Adrenal gland (tissue), 12 donors: Measurements from ENCODE around the gene MAGI1. TPM values are rescaled to one million over a fixed set of nuclear protein-coding genes. Genes with fewer than 3 reads are reported as not detected.

Experiments used
- DNase-seq, 7 donors: peaks; one replicate each; pipeline ENCODE4 v3.0.0-alpha.2; 2019 to 2020
- H3K27ac ChIP-seq, 5 donors: fragments of 200-600 bp; sonication (generic) in 4 of 5; 1 replicate in 3 of 5; 2 replicates in 2 of 5; pipeline versions ENCODE4 v1.5.1 to v1.8.0; 2016 to 2020; ENCODE audit warnings: mild to moderate bottlenecking in 1 of 5
- H3K27me3 ChIP-seq: fragments of 200-600 bp; 2 replicates; pipeline ENCODE4 v1.8.0; 2021
- H3K36me3 ChIP-seq, 2 donors: fragments of 200-600 bp; replicated peaks in 1 of 2; 1 replicate in 1 of 2; 2 replicates in 1 of 2; pipeline versions ENCODE4 v1.5.1 to v1.8.0; 2018 to 2022
- H3K4me1 ChIP-seq, 2 donors: fragments of 200-600 bp; replicated peaks in 1 of 2; 1 replicate in 1 of 2; 2 replicates in 1 of 2; pipeline versions ENCODE4 v1.5.1 to v1.8.0; 2018 to 2021
- H3K4me3 ChIP-seq, 4 donors: fragments of 200-600 bp; sonication (generic) in 3 of 4; one replicate each; pipeline ENCODE4 v1.5.1; 2016 to 2018
- H3K9me3 ChIP-seq, 3 donors: fragments of 200-600 bp; sonication (generic) in 1 of 3; replicated peaks in 1 of 3; 1 replicate in 2 of 3; 2 replicates in 1 of 3; pipeline versions ENCODE4 v1.5.1 to v1.8.0; 2016 to 2021
- CTCF ChIP-seq, 6 experiments: fragments of 450-650 bp in 4 of 6; fragments of 200-600 bp in 2 of 6; sonication (generic) in 1 of 6; IDR thresholded peaks; 1 replicate in 5 of 6; 2 replicates in 1 of 6; pipeline versions ENCODE4 v1.5.1 to v1.8.0; 2016 to 2021; ENCODE audit warnings: antibody characterized with exemption in 6 of 6, mild to moderate bottlenecking in 2 of 6, moderate library complexity in 1 of 6
- POLR2A ChIP-seq, 2 donors: fragments of 450-650 bp; IDR thresholded peaks; one replicate each; pipeline ENCODE4 v1.6.1; 2017; ENCODE audit warnings: antibody characterized with exemption in 2 of 2, mild to moderate bottlenecking in 2 of 2, moderate library complexity in 1 of 2
- WGBS, 4 donors: extraction: QIAGEN DNeasy Blood & Tissue Kit in 2 of 4; methylation state at CpG; one replicate each; pipeline versions ENCODE4 v1.1.5 to v1.1.7; 2013 to 2017; 5-methylcytosine and 5-hydroxymethylcytosine counted together
- intact Hi-C, 2 donors: fragments of 100-400 bp; cut with DNase I; formaldehyde crosslinking; loops; one replicate each; pipeline versions ENCODE4 v1.14.1 to v1.15.0; 2022 to 2023
- polyA plus RNA-seq, 3 donors: library from polyadenylated mRNA; stranded (reverse); fragments of 200-250 nt in 2 of 3; fragments of 350-450 nt in 1 of 3; fragmentation: Illumina TruSeq in 1 of 3; extraction: RNeasy Lipid Tissue Mini Kit (QIAGEN cat#74804) in 1 of 3; gene quantifications; one replicate each; pipeline ENCODE4 v1.2.3, GENCODE V29; 2013 to 2014
- total RNA-seq, 9 donors: library from RNA; depleted of rRNA in 4 of 9; stranded (reverse); fragments of >200 nt in 4 of 9; fragments of 120-200 nt in 1 of 9; fragmentation: NEBNext Ultra II Directional in 1 of 9; extraction: Animal tissue kit (Norgen Biotek cat#: 25700) in 1 of 9; gene quantifications; one replicate each; pipeline versions ENCODE4 v1.1.0 to v1.2.4, GENCODE V29; 2013 to 2023
- donor health status: healthy with polysubstance abuse.
- donor health status: Bipolar disorder and iron deficiency.
- donor health status: DM: yes; HTN: yes; CAD: no.
- donor health status: DM: no; HTN: no; CAD: no.
- donor health status: DM: no; HTN: no; CAD: no.
- donor health status: DM: yes; HTN: yes; CAD: no.

The MAGI1 gene
- total and polyA plus RNA-seq, 12 donors: 4.8 to 31.6 (median 18.5) TPM

GRCh38 chr3:66010348-66010738 is 28.4 kb downstream of the MAGI1 start:
- Histone ChIP-seq H3K4me1 (no peaks in the 10 kb centered on the region), H3K36me3 (no peaks in the 10 kb centered on the region), H3K27me3 (no peaks in the 10 kb centered on the region), H3K27ac (no peak overlapping the region), H3K4me3 (no peak overlapping the region), H3K9me3 (no peaks in the 10 kb centered on the region)
- DNase-seq: no peak
- no peak for TF ChIP-seq CTCF (IDR thresholded peaks at IDR 0.05)
- TF ChIP-seq POLR2A (IDR thresholded peaks at IDR 0.05): no peak
- 85 to 97% (median 93%) methylated on average over 4 of the region's 4 CpGs for WGBS, 4 donors
- intact Hi-C loops: no loop called here

- H3K36me3 ChIP-seq: no peaks in the 10 kb centered on the region
- H3K4me1 ChIP-seq: no peaks in the 10 kb centered on the region
- intact Hi-C loops: no loop called here
- no peak overlapping the region for H3K27ac ChIP-seq
- no peaks in the 10 kb centered on the region for H3K9me3 ChIP-seq
- DNase-seq: no peak
- H3K4me3 ChIP-seq: no peak overlapping the region
- WGBS, 4 donors: 89 to 96% (median 91%) methylated on average over 4 to 7 of the region's 7 CpGs
- TF ChIP-seq POLR2A (IDR thresholded peaks at IDR 0.05): no peak
- TF ChIP-seq CTCF (IDR thresholded peaks at IDR 0.05): no peak
- H3K27me3 ChIP-seq: no peaks in the 10 kb centered on the region
These were observed 34.5 kb downstream of the MAGI1 start for GRCh38 chr3:66004244-66004643.

- H3K4me3 ChIP-seq: no peak overlapping the region
- H3K36me3 ChIP-seq: no peaks in the 10 kb centered on the region
- TF ChIP-seq POLR2A (IDR thresholded peaks at IDR 0.05) (no peak), CTCF (IDR thresholded peaks at IDR 0.05) (no peak)
- intact Hi-C loops: no loop called here
- no peak for DNase-seq
- no peaks in the 10 kb centered on the region for H3K9me3 ChIP-seq
- 83 to 94% (median 87%) methylated on average over 3 of the region's 3 CpGs for WGBS, 4 donors
- no peaks in the 10 kb centered on the region for H3K4me1 ChIP-seq
- no peaks in the 10 kb centered on the region for H3K27me3 ChIP-seq
- no peak overlapping the region for H3K27ac ChIP-seq
These were observed 37.1 kb downstream of the MAGI1 start for GRCh38 chr3:66001626-66002025.

- Histone ChIP-seq H3K27ac (no peak overlapping the region), H3K4me1 (peaks cover 0 to under 1% of the 10 kb centered on the region in 2 donors), H3K4me3 (no peak overlapping the region), H3K27me3 (no peaks in the 10 kb centered on the region), H3K36me3 (no peaks in the 10 kb centered on the region), H3K9me3 (no peaks in the 10 kb centered on the region)
- no peak for DNase-seq
- intact Hi-C loops: no loop called here
- TF ChIP-seq CTCF (IDR thresholded peaks at IDR 0.05): no peak
- TF ChIP-seq POLR2A (IDR thresholded peaks at IDR 0.05): no peak
These were observed 38.2 kb downstream of the MAGI1 start for GRCh38 chr3:66000506-66000905.
